Measurements from ENCODE around the gene SCUBE1.

SCUBE1 gene

DNA sequence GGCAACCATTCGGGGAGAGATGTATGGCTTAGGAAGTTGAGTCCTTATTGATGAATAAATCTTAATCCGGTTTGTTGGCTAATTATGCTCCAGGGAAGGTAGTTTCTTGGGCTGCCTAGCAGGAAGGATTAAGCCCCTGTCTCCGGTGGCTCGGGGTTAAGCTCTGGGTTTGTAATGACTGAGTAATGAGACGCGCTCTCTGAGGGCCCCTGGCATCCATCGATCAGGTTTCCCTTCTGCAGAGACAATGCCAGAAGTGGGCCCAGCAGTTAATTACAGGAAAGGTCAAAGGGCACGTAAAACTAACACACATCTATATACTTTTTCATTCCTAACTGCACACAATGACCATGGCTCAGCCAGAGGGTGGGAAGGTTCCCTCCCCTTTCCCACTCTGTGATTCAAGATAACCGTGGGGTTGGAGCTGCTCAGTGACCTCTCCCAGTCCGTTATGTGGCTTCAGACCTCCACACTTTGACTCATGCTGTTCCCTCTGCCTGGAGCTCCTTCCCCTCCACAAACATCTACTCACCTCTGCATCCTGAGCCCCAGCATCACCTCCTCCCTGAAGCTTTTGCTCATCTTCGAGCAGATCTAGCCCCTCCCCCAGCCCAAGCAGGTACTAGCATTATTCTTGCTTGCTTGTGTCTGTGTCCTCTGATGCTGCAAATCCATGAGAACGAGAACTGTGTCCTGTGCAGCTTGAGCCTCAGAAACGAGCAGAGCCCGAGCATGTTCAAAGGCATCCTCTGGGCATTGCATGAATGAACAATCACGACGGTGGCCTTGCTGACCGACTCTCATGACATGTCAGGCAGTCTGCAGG, 16.6 kb downstream of the SCUBE1 start:
- no peak for TF ChIP-seq GATA3 (IDR thresholded peaks at IDR 0.05; ENCODE audit: low read depth, low read length)
- TF ChIP-seq GATA2 (IDR thresholded peaks at IDR 0.05; ENCODE audit: low read depth, low read length): no peak

DNA sequence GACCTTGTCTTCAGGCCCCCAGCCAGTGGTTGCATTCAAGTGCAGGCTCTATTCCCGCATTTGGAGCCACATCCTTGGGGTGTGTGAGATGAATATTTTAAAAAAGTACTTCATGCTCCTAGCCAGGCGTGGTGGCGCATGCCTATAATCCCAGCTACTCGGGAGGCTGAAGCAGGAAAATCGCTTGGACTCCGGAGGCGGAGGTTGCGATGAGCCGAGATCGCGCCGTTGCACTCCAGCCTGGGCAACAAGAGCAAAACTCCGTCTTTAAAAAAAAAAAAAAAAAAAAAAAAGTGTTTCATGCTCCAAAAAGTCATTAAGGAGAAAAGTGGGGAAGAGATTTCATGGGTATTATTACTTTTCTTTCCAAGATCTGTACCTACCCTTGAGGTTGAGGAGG, 18.0 kb downstream of the SCUBE1 start:
- TF ChIP-seq GATA2 (IDR thresholded peaks at IDR 0.05; ENCODE audit: low read depth, low read length) (no peak), GATA3 (IDR thresholded peaks at IDR 0.05; ENCODE audit: low read depth, low read length) (no peak)

DNA sequence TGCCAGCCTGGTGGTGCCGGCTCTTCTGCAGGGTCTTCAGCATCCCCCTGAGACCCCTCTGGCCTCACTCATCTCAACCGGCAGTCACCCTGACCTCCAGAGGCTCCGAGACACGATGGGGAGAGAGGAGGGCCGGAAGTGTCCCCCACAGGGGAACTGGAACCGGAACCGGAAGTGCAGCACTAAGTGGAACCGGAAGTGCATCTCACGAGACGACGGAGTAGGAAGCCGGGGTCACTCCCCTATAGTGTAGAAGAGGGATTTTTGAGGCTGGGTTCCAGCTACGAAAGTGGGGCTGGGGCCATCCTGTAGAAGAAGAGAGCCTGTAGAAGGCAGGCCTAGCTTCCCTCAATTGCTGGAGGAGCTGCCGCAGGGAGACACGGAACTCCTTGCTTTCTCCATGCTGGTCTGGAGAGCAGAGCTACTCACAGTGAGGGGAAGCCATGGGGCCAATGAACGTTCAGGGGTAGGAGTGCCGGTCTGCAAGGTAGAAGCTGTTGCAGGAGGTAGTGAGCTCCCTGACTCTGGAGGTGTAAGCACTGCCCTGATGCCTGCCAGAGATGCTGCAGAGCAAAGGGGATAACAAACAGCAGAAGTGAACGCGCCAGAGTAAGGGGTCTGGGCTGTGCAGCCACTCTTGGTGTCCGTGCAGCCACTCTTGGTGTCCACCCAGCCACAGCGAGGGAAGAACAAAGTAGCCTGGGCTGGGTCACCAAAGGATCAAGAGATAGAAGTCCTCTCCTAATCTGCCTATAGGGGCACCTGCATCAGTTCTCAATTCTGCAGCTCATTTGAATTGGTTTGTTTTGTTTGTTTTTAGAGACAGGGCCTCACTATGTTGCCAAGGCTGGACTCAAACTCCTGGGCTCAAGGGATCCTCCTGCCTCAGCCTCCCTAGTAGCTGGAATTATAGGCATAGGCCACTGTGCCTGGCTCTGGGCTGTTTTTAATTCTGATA, 21.9 kb downstream of the SCUBE1 start:
- no peak for TF ChIP-seq GATA3 (IDR thresholded peaks at IDR 0.05; ENCODE audit: low read depth, low read length)
- no peak for TF ChIP-seq GATA2 (IDR thresholded peaks at IDR 0.05; ENCODE audit: low read depth, low read length)

DNA sequence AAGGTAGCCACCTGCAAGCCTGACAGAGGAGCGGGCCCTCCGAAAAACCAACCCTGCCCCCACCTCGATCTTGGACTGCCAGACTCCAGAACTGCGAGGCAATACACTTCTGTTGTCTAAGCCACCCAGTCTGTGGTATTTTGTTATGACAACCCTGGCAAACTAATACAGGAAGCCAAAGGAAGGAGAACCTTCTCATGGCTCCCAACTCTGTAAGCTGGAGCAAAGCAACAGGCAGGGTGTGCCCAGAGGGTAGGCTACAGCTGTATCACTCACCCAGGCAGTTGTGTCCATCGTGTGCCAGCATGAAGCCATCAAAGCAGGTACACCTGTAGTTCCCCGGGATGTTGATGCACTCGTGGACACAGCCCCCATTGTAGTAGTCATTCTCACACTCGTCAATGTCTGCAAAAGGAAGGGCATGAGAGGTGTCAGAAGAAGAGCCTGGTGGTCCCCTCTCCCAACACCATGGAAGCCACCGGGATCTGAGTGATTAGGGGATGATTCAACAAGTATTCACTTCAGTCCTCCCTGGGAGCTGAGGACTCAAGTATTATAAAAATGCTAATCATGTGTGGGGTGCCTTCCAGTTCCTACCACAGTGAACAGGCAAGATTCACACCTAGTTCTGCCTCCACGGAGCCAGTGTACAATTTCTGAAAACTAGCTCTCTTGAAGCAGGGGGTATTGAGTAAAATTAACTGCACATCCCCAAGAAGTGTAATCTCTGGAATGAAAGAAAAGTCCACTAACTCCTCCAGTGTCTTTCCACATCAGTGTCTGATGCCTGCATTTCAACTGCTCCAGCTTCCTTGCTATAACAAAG, 23.3 kb downstream of the SCUBE1 start:
- no peak for TF ChIP-seq GATA3 (IDR thresholded peaks at IDR 0.05; ENCODE audit: low read depth, low read length)
- no peak for TF ChIP-seq GATA2 (IDR thresholded peaks at IDR 0.05; ENCODE audit: low read depth, low read length)

DNA sequence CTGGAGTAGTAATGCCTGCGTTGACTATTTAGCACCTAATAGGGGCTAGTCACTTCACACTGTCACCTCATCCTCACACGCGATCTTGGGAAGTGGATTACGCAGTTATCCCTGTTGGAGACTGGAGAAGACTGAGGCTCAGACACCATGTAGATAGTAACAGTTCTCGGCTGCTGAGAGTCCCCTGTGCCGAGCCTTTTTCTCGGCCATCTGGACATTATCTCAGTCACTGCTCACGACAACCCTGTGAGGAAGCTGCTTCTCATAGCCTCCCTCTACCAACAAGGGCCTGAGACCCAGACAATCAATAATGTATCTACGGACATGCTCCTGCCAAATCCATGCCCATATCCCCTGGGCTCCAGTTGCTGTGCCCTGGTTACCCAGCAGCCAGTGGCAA, 25.9 kb downstream of the SCUBE1 start:
- TF ChIP-seq GATA3 (IDR thresholded peaks at IDR 0.05; ENCODE audit: low read depth, low read length) (no peak), GATA2 (IDR thresholded peaks at IDR 0.05; ENCODE audit: low read depth, low read length) (no peak)

DNA sequence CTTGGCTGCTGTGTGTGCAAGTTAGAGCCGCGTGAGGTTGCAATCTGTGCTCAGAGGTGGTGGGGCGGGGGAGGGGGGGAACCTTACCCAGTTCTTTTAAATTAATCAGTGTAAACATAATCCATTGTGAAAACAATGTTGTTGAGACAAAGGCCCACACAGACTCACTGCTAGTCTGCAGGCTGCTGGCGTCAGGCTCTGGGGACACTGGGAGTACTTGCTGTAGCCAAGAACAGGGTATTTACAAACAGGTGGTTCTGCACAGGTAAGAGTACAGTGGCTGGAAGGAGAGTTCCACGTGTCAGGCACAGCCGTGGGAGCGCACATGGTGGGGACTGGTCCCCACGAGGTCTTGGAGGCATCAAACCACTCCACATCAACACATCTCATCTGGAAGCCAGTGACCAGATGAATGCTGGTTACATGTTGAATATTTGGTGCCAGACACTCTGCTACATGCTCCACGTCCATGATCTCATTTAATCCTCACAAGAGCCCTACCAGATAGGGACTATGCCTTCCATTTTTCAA, 27.4 kb downstream of the SCUBE1 start:
- TF ChIP-seq GATA3 (IDR thresholded peaks at IDR 0.05; ENCODE audit: low read depth, low read length): no peak
- no peak for TF ChIP-seq GATA2 (IDR thresholded peaks at IDR 0.05; ENCODE audit: low read depth, low read length)

DNA sequence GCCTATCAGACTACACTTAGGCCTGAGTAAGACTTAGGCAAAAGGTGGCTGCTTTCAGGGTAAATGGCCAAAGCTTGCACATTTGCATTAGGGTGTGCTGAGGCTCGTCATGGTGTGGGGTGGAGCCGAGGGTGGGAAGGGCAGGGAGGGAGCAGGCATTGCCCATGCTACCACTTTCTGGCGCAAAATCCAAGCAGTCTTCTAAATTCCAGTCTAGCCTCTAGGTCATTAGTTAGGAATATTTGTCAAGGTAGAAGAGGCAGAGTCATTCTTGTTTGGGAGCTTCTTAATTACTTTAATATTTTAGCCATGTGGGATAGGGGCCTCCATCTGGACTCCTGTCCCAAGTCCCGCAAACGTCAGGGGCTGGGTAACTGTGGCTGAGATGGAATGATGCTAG, 28.6 kb downstream of the SCUBE1 start:
- TF ChIP-seq GATA2 (IDR thresholded peaks at IDR 0.05; ENCODE audit: low read depth, low read length) (no peak), GATA3 (IDR thresholded peaks at IDR 0.05; ENCODE audit: low read depth, low read length) (no peak)

DNA sequence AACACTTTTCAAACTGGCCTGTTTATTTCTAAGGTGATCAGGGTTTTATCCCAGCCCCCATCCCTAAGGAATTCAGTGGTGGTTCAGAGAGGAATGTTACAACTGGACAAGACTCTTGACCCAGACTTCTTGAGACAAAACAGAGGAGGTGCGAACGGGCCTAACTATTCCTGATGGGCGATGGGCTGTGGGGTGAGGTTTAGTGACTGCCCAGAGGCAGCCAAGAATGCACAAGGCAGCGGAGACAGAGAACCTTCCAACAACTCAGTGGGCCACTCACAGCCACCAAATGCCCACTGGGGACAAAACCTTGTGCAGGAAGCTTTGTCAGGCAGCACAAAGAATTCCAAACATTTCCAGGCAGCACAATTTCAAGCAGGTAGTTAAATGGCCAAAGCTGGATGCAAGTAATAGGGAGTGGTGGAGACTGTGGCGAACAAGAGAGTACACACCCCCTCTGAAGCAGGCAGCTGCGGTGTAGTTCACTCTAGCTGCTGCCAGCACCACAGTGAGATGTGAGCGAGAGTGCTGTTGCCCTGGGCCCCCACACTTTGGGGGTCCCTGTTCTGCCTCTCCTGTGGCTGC, 29.2 kb downstream of the SCUBE1 start:
- TF ChIP-seq GATA2 (IDR thresholded peaks at IDR 0.05; ENCODE audit: low read depth, low read length) (no peak), GATA3 (IDR thresholded peaks at IDR 0.05; ENCODE audit: low read depth, low read length) (no peak)

DNA sequence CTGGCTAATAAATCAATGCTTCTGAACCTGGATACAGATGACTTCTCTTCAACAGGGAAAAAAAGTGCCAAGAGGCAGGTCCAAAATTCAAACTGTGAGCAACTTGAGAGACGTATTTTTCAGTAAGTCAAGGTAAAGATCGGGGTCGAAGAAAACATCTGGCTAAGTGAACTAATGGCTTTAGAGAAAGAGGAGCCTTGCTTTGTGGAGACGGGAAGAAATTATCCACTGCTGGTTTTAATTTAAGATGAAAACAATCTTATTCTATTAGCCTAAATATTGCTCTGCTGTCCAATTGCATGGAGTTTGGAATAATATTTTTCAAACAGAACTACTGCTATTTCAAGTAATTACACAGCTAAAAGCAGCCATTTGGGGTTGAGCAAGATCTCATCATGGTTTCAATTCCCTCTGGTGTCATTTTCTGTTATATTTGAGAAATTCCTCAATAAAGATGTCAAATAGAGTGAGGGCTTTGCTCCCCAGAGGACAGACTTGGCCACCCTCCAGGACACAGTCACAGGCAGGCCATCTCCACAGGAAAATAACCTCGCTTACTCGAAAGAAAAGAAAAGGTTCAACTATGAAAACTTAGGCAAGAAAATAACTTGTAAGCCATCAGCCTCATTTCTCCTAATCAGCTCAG, 29.8 kb downstream of the SCUBE1 start:
- no peak for TF ChIP-seq GATA2 (IDR thresholded peaks at IDR 0.05; ENCODE audit: low read depth, low read length)
- no peak for TF ChIP-seq GATA3 (IDR thresholded peaks at IDR 0.05; ENCODE audit: low read depth, low read length)

DNA sequence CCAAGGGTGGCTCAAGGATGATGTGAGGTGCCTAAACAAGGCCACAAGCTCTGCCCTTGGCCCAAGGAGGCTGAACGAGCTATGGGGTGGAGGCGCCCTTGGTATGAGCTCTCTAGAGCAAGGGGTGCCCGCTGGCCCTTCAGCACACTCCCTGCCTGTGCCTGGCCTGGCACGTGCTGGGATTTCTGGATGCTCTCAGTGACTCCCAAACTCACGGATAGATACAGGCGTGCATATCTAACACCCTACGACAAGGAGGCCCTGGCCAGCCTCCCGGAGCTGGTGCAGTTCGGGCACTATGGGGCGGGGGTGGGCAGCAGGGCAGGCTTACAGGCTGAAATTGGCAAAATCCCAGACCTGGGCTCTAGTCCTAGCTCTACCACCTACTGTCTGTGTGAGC, 30.6 kb downstream of the SCUBE1 start:
- TF ChIP-seq GATA3 (IDR thresholded peaks at IDR 0.05; ENCODE audit: low read depth, low read length): no peak
- TF ChIP-seq GATA2 (IDR thresholded peaks at IDR 0.05; ENCODE audit: low read depth, low read length): no peak

DNA sequence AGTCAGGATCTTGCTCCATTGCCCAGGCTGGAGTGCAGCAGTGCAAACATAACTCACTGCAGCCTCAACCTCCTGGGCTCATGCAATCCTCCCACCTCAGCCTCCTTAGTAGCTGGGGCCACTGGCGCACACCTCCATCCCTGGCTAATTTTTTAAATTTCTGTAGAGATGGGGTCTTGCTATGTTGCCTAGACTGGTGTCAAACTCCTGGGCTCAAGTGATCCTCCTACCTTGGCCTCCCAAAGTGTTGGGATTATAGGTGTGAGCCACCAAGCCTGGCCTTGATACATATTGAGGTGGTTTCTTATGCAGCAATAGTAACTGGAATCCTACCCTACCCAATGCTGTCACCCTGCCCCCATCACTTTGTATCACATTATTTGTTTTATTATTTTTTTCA, 32.4 kb downstream of the SCUBE1 start:
- TF ChIP-seq GATA2 (IDR thresholded peaks at IDR 0.05; ENCODE audit: low read depth, low read length) (no peak), GATA3 (IDR thresholded peaks at IDR 0.05; ENCODE audit: low read depth, low read length) (no peak)

DNA sequence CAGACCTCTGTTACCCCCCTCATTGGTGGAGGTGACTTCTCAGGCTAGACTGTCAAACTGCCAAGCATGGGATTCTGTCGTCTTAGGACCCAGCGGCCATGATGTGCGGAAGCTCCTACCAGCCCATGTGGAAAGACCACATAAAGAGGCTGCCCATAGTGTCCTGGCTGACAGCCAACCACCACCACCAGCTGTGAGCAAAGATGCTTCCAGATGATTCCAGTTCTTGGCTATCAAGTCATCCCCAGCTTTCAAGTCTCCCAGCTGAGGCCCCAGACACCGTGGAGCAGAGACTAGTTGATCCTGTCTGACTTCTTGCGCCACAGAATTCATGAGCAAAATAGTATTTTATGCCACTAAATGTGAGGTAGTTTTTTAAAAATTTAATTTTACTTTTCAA, 32.9 kb downstream of the SCUBE1 start:
- TF ChIP-seq GATA3 (IDR thresholded peaks at IDR 0.05; ENCODE audit: low read depth, low read length) (no peak), GATA2 (IDR thresholded peaks at IDR 0.05; ENCODE audit: low read depth, low read length) (no peak)

DNA sequence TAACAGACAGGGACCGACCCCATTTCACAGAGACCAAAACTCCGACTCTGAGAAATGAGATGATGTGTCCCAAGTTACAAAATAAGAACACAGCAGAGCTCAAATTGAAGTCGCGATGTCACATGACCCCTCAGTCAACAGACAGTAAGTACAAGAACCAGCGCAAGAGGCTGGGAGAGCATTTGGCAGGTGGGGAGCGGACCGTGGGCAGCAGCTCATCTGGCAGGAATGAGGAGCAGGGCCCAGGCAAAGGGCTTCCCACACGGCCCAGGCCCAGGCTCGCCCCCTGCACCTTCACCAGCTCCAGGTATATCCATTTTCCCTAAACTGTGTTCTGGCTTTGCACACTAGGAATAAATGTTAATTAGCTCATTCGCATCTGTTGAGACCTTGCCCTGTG, 34.3 kb downstream of the SCUBE1 start:
- TF ChIP-seq GATA2 (IDR thresholded peaks at IDR 0.05; ENCODE audit: low read depth, low read length) (no peak), GATA3 (IDR thresholded peaks at IDR 0.05; ENCODE audit: low read depth, low read length) (no peak)
